Gastroesophageal sphincter (tissue), 4 donors: ENCODE results near the gene CENATAC. TPM values are rescaled to one million over a fixed set of nuclear protein-coding genes. Genes with fewer than 3 reads are reported as not detected.

Experiments used
- ATAC-seq: fragments of 150-250 bp; one replicate; pipeline ENCODE4 v1.9.1; 2016; ENCODE audit warnings: mild to moderate bottlenecking, moderate library complexity
- H3K27ac ChIP-seq, 4 donors: fragments of 200-600 bp; sonication (generic) in 3 of 4; 1 replicate in 3 of 4; 2 replicates in 1 of 4; pipeline ENCODE4 v1.5.1; 2016 to 2019
- H3K27me3 ChIP-seq: fragments of 200-600 bp; sonication (generic); one replicate; pipeline ENCODE4 v1.5.1; 2019
- H3K36me3 ChIP-seq, 2 donors: fragments of 200-600 bp; sonication (generic); one replicate each; pipeline ENCODE4 v1.5.1; 2019; ENCODE audit warnings: control low read depth in 1 of 2
- H3K4me1 ChIP-seq, 3 donors: fragments of 200-600 bp; sonication (generic); 1 replicate in 2 of 3; 2 replicates in 1 of 3; pipeline ENCODE4 v1.5.1; 2016 to 2019; ENCODE audit warnings: control low read depth in 2 of 3
- H3K4me3 ChIP-seq, 2 donors: fragments of 200-600 bp; sonication (generic); one replicate each; pipeline ENCODE4 v1.5.1; 2019; ENCODE audit warnings: mild to moderate bottlenecking in 1 of 2, moderate library complexity in 1 of 2
- H3K9me3 ChIP-seq, 3 donors: fragments of 200-600 bp; sonication (generic); one replicate each; pipeline ENCODE4 v1.5.1; 2017 to 2019; ENCODE audit warnings: control low read depth in 2 of 3
- CTCF ChIP-seq, 4 experiments: fragments of 200-600 bp in 2 of 4; fragments of 450-650 bp in 2 of 4; sonication (generic) in 1 of 4; IDR thresholded peaks; one replicate each; pipeline ENCODE4 v1.5.1; 2017 to 2019; ENCODE audit warnings: antibody characterized with exemption in 4 of 4, mild to moderate bottlenecking in 2 of 4, moderate library complexity in 2 of 4
- EP300 ChIP-seq: sonication (generic); formaldehyde crosslinking; IDR thresholded peaks from one replicate; pipeline ENCODE4 v1.6.1; 2017; ENCODE audit warnings: antibody characterized with exemption, mild to moderate bottlenecking
- POLR2A ChIP-seq, 2 donors: fragments of 450-650 bp; IDR thresholded peaks; one replicate each; pipeline ENCODE4 v1.6.1; 2017; ENCODE audit warnings: antibody characterized with exemption in 2 of 2, mild to moderate bottlenecking in 2 of 2, moderate library complexity in 1 of 2
- POLR2AphosphoS5 ChIP-seq: sonication (generic); formaldehyde crosslinking; IDR thresholded peaks from one replicate; pipeline ENCODE4 v1.6.1; 2017; ENCODE audit warnings: antibody characterized with exemption
- WGBS, 2 donors: methylation state at CpG; one replicate each; pipeline ENCODE4 v1.1.5; 2018; ENCODE audit warnings: low coverage in 1 of 2; 5-methylcytosine and 5-hydroxymethylcytosine counted together
- total RNA-seq, 4 donors: library from RNA; depleted of rRNA; stranded (reverse); fragments of >200 nt; gene quantifications; one replicate each; pipeline ENCODE4 v1.1.0, GENCODE V29; 2016

Gene CENATAC
- total RNA-seq, 4 donors from 2014 or later, result 5.8 to 90.3 (median 40.0) TPM

GRCh38 chr11:119051440-119052162, 53.7 kb downstream of the CENATAC start:
- WGBS, 2 donors, result 80 to 93% methylated on average over 2 to 4 of the region's 17 CpGs
- no peaks in the 10 kb centered on the region for H3K27me3 ChIP-seq
- no peak for TF ChIP-seq POLR2A (IDR thresholded peaks at IDR 0.05)
- TF ChIP-seq CTCF (IDR thresholded peaks at IDR 0.05), result no peak
- TF ChIP-seq POLR2AphosphoS5, result no peak
- no peak for TF ChIP-seq EP300
- peaks cover 0 to 20% (median 5%) of the 10 kb centered on the region in 3 donors for H3K4me1 ChIP-seq
- H3K9me3 ChIP-seq, result no peaks in the 10 kb centered on the region
- H3K4me3 ChIP-seq, result no peak overlapping the region
- H3K27ac ChIP-seq, result no peak overlapping the region
- ATAC-seq, result no peak
- H3K36me3 ChIP-seq, result peaks cover 0 to 89% of the 10 kb centered on the region in 2 donors

- Histone ChIP-seq H3K4me1 (peaks cover 0 to 20% (median 5%) of the 10 kb centered on the region in 3 donors), H3K9me3 (no peaks in the 10 kb centered on the region), H3K36me3 (peaks cover 0 to 82% of the 10 kb centered on the region in 2 donors), H3K4me3 (no peak overlapping the region), H3K27ac (no peak overlapping the region), H3K27me3 (no peaks in the 10 kb centered on the region)
- no peak for TF ChIP-seq EP300
- no peak for TF ChIP-seq POLR2AphosphoS5
- TF ChIP-seq CTCF (IDR thresholded peaks at IDR 0.05), result no peak
- no peak for TF ChIP-seq POLR2A (IDR thresholded peaks at IDR 0.05)
- WGBS, 2 donors, result 90 to 100% methylated on average over 4 to 21 of the region's 23 CpGs
- ATAC-seq, result no peak
These were observed 54.4 kb downstream of the CENATAC start for GRCh38 chr11:119052163-119052814.

- no peak for ATAC-seq
- Histone ChIP-seq H3K27ac (no peak overlapping the region), H3K4me3 (no peak overlapping the region), H3K9me3 (no peaks in the 10 kb centered on the region), H3K27me3 (no peaks in the 10 kb centered on the region), H3K4me1 (peaks cover 0 to 29% (median 11%) of the 10 kb centered on the region in 3 donors), H3K36me3 (peaks cover 0 to 61% of the 10 kb centered on the region in 2 donors)
- TF ChIP-seq EP300 (no peak), POLR2A (IDR thresholded peaks at IDR 0.05) (no peak), CTCF (IDR thresholded peaks at IDR 0.05) (no peak), POLR2AphosphoS5 (no peak)
- WGBS, 2 donors, result 75% methylated on average over 2 of the region's 10 CpGs; no CpG with 5 or more reads in 1 of the 2 donors
These were observed 56.5 kb downstream of the CENATAC start for GRCh38 chr11:119054418-119054817.

GRCh38 chr11:119055901-119056300, 58.0 kb downstream of the CENATAC start:
- WGBS, 2 donors, result 40 to 52% methylated on average over 4 to 6 of the region's 6 CpGs
- Histone ChIP-seq H3K9me3 (no peaks in the 10 kb centered on the region), H3K27ac (peak overlapping the region in 3 of 4 donors; percentile 85 to 98 (median 87)), H3K27me3 (no peaks in the 10 kb centered on the region), H3K4me3 (peak overlapping the region; percentile 47 to 95), H3K36me3 (peaks cover 0 to 46% of the 10 kb centered on the region in 2 donors), H3K4me1 (peaks cover 0 to 29% (median 11%) of the 10 kb centered on the region in 3 donors)
- no peak for TF ChIP-seq EP300
- TF ChIP-seq CTCF (IDR thresholded peaks at IDR 0.05), result no peak
- TF ChIP-seq POLR2AphosphoS5, result no peak
- no peak for TF ChIP-seq POLR2A (IDR thresholded peaks at IDR 0.05)
- no peak for ATAC-seq
